ENCODE measurements around the gene NOL4L.
"Not testable (repeated sequence)": the region's sequence is repeated elsewhere in the genome, so short reads cannot be mapped to it uniquely, and the experiment has no call there.

Gene NOL4L

DNA sequence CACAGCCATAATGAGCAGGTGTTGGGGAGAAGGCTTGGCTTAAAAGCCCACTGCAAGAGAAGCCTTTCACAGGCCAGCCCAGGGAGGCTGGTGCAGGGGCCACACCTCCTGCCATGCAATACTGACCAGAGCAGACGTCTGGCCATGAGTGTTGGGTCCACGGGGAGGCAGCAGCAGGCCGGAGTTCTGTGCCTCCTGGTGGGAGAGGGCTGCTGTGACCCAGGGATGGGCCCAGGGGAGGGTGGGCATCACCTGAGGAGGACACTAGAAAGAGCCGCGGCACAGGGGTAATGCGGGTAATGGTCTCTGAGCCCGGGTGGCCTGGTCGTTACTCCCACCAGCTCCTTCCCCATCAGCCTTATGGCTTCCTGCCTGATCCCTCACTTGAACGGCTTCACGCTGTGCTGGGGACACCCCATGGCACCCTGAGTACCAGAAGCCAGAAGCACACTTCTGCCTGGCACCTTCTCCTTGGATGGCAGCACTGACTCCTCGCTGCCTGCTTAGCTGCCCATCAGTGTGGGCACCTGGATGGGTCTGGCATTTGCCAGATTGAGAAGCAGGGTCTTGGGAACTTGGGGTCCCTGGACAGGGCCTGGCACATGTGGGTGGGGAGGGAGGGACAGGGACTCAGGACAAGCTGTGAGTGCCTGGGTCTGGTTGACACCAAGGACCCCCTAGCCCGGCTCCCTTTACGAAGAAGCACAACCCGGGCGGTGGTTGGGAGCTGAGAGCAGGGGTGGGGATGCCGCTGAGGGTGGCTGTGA lies 118.2 kb downstream of the NOL4L start:
- no peak for TF ChIP-seq CTCF (IDR thresholded peaks at IDR 0.05)
- Histone ChIP-seq H3K36me3 (peaks cover 52% of the 10 kb centered on the region), H3K4me3 (ENCODE audit: low read depth in 1 of 2, low read length in 1 of 2) (no peak overlapping the region), H3K9me3 (no peaks in the 10 kb centered on the region), H3K4me1 (ENCODE audit: control insufficient read depth in 1 of 2, insufficient read depth in 1 of 2, low read depth in 1 of 2, low read length in 1 of 2) (peaks cover 24 to 29% of the 10 kb centered on the region in 2 experiments), H3K27ac (peak overlapping the region; percentile 57), H3K27me3 (no peaks in the 10 kb centered on the region)

GRCh38 chr20:32465901-32466675 lies 119.0 kb downstream of the NOL4L start:
- H3K4me1 ChIP-seq (ENCODE audit: control insufficient read depth in 1 of 2, insufficient read depth in 1 of 2, low read depth in 1 of 2, low read length in 1 of 2): peaks cover 24 to 29% of the 10 kb centered on the region in 2 experiments
- not testable (repeated sequence) for H3K9me3 ChIP-seq; H3K27me3 ChIP-seq; H3K4me3 ChIP-seq (ENCODE audit: low read depth in 1 of 2, low read length in 1 of 2)
- H3K27ac ChIP-seq: peak overlapping the region; percentile 57
- H3K36me3 ChIP-seq: peaks cover 46% of the 10 kb centered on the region

- Histone ChIP-seq H3K4me3 (ENCODE audit: low read depth in 1 of 2, low read length in 1 of 2) (no peak overlapping the region), H3K9me3 (no peaks in the 10 kb centered on the region), H3K27ac (peak overlapping the region; percentile 57), H3K27me3 (no peaks in the 10 kb centered on the region), H3K4me1 (ENCODE audit: control insufficient read depth in 1 of 2, insufficient read depth in 1 of 2, low read depth in 1 of 2, low read length in 1 of 2) (peaks cover 19 to 23% of the 10 kb centered on the region in 2 experiments), H3K36me3 (peaks cover 46% of the 10 kb centered on the region)
- TF ChIP-seq CTCF (IDR thresholded peaks at IDR 0.05): no peak
Observed at GRCh38 chr20:32465092-32465900, 119.8 kb downstream of the NOL4L start.

DNA sequence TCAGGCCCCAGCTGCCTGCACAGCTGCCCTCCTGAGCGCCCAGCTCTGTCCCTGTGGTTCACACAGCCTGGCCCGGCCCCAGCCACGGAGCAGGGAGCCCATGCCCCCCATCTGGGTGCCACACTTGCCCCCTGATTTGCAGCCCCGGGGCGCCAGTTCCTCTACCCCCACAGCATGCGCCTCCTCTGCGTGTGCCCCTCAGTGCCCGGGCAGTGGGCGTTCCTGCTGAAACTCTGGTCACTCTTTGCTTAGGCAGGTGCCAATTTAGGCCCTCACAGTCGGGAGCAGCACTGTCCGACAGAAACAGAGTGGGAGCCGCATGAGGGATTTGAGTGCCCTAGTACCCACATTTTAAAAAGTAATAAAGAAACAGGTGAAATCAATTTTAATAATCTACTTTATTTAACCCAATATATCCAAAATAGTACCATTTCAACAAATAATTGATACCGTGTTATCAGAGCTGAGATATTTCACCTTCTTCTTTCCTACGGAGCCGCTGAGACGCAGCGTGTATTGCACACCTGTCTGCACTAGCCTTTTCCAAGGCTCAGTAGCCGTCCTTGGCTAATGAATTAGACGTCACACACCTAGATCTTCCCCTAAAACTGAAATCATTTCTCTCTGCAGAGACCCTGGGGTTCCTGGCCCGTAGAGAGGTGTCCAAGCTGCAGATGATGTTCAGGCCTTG lies 120.6 kb downstream of the NOL4L start:
- Histone ChIP-seq H3K9me3 (no peaks in the 10 kb centered on the region), H3K27ac (peak overlapping the region; percentile 57), H3K4me3 (ENCODE audit: low read depth in 1 of 2, low read length in 1 of 2) (no peak overlapping the region), H3K4me1 (ENCODE audit: control insufficient read depth in 1 of 2, insufficient read depth in 1 of 2, low read depth in 1 of 2, low read length in 1 of 2) (peaks cover 11 to 16% of the 10 kb centered on the region in 2 experiments), H3K27me3 (no peaks in the 10 kb centered on the region), H3K36me3 (peaks cover 50% of the 10 kb centered on the region)
- TF ChIP-seq CTCF (IDR thresholded peaks at IDR 0.05): no peak

DNA sequence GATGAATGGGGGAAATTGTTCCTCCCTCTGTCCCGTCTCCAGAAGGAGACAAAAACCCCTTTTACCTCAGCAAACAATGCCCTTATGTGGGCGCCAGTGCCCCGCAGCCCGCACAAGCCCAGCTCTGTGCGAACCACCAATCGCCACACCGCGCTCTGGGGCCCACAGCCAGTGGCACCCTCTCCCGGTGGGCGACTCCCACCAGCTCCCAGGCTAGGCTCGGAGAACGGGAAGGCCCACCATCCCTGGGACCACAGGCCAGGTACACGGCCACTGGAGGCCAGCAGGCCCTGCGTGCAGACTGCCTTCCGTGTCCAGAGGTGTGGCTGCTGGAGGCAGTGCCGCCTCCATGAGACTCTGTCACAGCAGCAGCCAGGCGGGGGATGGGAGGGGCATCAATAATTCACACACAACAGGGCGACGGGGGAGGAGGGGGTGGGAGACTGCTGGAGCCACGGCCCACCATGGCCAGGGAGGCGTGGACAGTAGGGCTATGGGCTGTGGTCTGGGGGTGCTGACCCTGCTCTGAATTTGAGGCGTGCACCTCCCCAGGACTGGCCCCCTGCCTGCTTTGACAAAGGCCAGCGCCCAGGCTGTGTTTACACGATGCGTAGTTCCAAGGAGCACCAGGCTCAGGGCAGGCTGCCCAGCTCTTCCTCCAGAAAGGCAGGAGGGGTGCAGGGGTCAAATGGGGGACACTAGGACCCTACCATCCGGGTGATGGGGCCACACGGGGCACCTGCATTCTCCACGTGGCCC lies 121.3 kb downstream of the NOL4L start:
- H3K36me3 ChIP-seq: peaks cover 52% of the 10 kb centered on the region
- H3K9me3 ChIP-seq: no peaks in the 10 kb centered on the region
- H3K4me3 ChIP-seq (ENCODE audit: low read depth in 1 of 2, low read length in 1 of 2): no peak overlapping the region
- H3K27ac ChIP-seq: no peak overlapping the region
- H3K27me3 ChIP-seq: no peaks in the 10 kb centered on the region
- no peak for TF ChIP-seq CTCF (IDR thresholded peaks at IDR 0.05)
- peaks cover 11 to 13% of the 10 kb centered on the region in 2 experiments for H3K4me1 ChIP-seq (ENCODE audit: control insufficient read depth in 1 of 2, insufficient read depth in 1 of 2, low read depth in 1 of 2, low read length in 1 of 2)
